Body of pancreas (tissue), 4 donors: ENCODE results near the gene DCHS1. TPM values are rescaled to one million over a fixed set of nuclear protein-coding genes. Genes with fewer than 3 reads are reported as not detected.

Source experiments
- ATAC-seq: fragments of 150-250 bp; one replicate; pipeline ENCODE4 v1.9.1; 2016
- DNase-seq, 4 donors: peaks; one replicate each; pipeline ENCODE4 v3.0.0-alpha.2; 2019
- H3K27ac ChIP-seq, 4 donors: fragments of 200-600 bp; sonication (generic); 1 replicate in 3 of 4; 2 replicates in 1 of 4; pipeline versions ENCODE4 v1.5.1 to v1.6.1; 2016 to 2019; ENCODE audit warnings: mild to moderate bottlenecking in 1 of 4, mixed read lengths in 1 of 4, moderate library complexity in 1 of 4
- H3K27me3 ChIP-seq, 2 donors: fragments of 200-600 bp; sonication (generic); one replicate each; pipeline ENCODE4 v1.6.0; 2016; ENCODE audit warnings: mild to moderate bottlenecking in 1 of 2
- H3K36me3 ChIP-seq, 2 donors: fragments of 200-600 bp; sonication (generic); replicated peaks in 1 of 2; 2 replicates each; pipeline ENCODE4 v1.5.1; 2016; ENCODE audit warnings: low read depth in 2 of 2; ENCODE audit not compliant: insufficient read depth in 1 of 2
- H3K4me1 ChIP-seq: fragments of 200-600 bp; sonication (generic); one replicate; pipeline ENCODE4 v1.6.0; 2016
- H3K4me3 ChIP-seq, 2 donors: fragments of 200-600 bp; sonication (generic); 1 replicate in 1 of 2; 2 replicates in 1 of 2; pipeline ENCODE4 v1.5.1; 2016 to 2019
- H3K9me3 ChIP-seq, 3 donors: fragments of 200-600 bp; sonication (generic); 1 replicate in 2 of 3; 2 replicates in 1 of 3; pipeline ENCODE4 v1.5.1; 2016
- CTCF ChIP-seq, 7 experiments: fragments of 450-650 bp in 4 of 7; fragments of 200-600 bp in 3 of 7; sonication (generic) in 3 of 7; IDR thresholded peaks; one replicate each; pipeline ENCODE4 v1.5.1; 2016 to 2019; ENCODE audit warnings: antibody characterized with exemption in 7 of 7
- POLR2A ChIP-seq, 3 donors: fragments of 450-650 bp; IDR thresholded peaks; one replicate each; pipeline ENCODE4 v1.6.1; 2016; ENCODE audit warnings: antibody characterized with exemption in 3 of 3, mild to moderate bottlenecking in 2 of 3
- WGBS, 2 donors: methylation state at CpG; one replicate each; pipeline ENCODE4 v1.1.5; 2017; 5-methylcytosine and 5-hydroxymethylcytosine counted together
- intact Hi-C: fragments of 100-400 bp; cut with DNase I; formaldehyde crosslinking; loops from one replicate; pipeline ENCODE4 v1.15.1; 2023
- total RNA-seq, 2 donors: library from RNA; depleted of rRNA; stranded (reverse); fragments of >200 nt; gene quantifications; one replicate each; pipeline ENCODE4 v1.1.0, GENCODE V29; 2016

DCHS1 gene
- total RNA-seq, 2 donors from 2014 or later, result 6.0 to 10.9 TPM

- no peak for TF ChIP-seq CTCF (IDR thresholded peaks at IDR 0.05)
- no peak for TF ChIP-seq POLR2A (IDR thresholded peaks at IDR 0.05)
- DNase-seq, result no peak
- 73 to 82% methylated on average over 7 of the region's 7 CpGs for WGBS, 2 donors
- no peak overlapping the region for H3K4me3 ChIP-seq
- H3K27ac ChIP-seq, result no peak overlapping the region
- H3K27me3 ChIP-seq, result no peaks in the 10 kb centered on the region
- intact Hi-C loops, result no loop called here
- H3K9me3 ChIP-seq, result no peaks in the 10 kb centered on the region
- no peaks in the 10 kb centered on the region for H3K36me3 ChIP-seq
- ATAC-seq, result no peak
- H3K4me1 ChIP-seq, result peaks cover 10% of the 10 kb centered on the region
Measured at GRCh38 chr11:6642957-6643356, 12.7 kb downstream of the DCHS1 start.

GRCh38 chr11:6640985-6641701 lies 14.5 kb downstream of the DCHS1 start:
- no peak for ATAC-seq

GRCh38 chr11:6640036-6640984 lies 15.3 kb downstream of the DCHS1 start:
- no peak overlapping the region for H3K4me3 ChIP-seq
- intact Hi-C loops, result no loop called here
- DNase-seq (no peak), ATAC-seq (no peak)
- no peaks in the 10 kb centered on the region for H3K9me3 ChIP-seq
- TF ChIP-seq CTCF (IDR thresholded peaks at IDR 0.05) (no peak), POLR2A (IDR thresholded peaks at IDR 0.05) (no peak)
- WGBS, 2 donors, result 91 to 94% methylated on average over 17 to 36 of the region's 36 CpGs
- no peaks in the 10 kb centered on the region for H3K36me3 ChIP-seq
- H3K27ac ChIP-seq, result no peak overlapping the region
- H3K27me3 ChIP-seq, result no peaks in the 10 kb centered on the region
- H3K4me1 ChIP-seq, result peaks cover 24% of the 10 kb centered on the region

More at GRCh38 chr11:6640985-6641701, 14.5 kb downstream of the DCHS1 start:
- intact Hi-C loops, result no loop called here
- Histone ChIP-seq H3K36me3 (no peaks in the 10 kb centered on the region), H3K27me3 (no peaks in the 10 kb centered on the region), H3K9me3 (no peaks in the 10 kb centered on the region), H3K27ac (no peak overlapping the region), H3K4me1 (peaks cover 18% of the 10 kb centered on the region), H3K4me3 (no peak overlapping the region)
- no peak for DNase-seq
- WGBS, 2 donors, result 90% methylated on average over 24 of the region's 26 CpGs; no CpG with 5 or more reads in 1 of the 2 donors
- TF ChIP-seq CTCF (IDR thresholded peaks at IDR 0.05), result no peak
- no peak for TF ChIP-seq POLR2A (IDR thresholded peaks at IDR 0.05)

GRCh38 chr11:6638429-6638828 lies 17.2 kb downstream of the DCHS1 start:
- Histone ChIP-seq H3K4me3 (no peak overlapping the region), H3K9me3 (no peaks in the 10 kb centered on the region), H3K36me3 (no peaks in the 10 kb centered on the region), H3K27me3 (no peaks in the 10 kb centered on the region), H3K27ac (peak overlapping the region in 1 of 4 donors; percentile 5), H3K4me1 (peaks cover 42% of the 10 kb centered on the region)
- no peak for TF ChIP-seq POLR2A (IDR thresholded peaks at IDR 0.05)
- peak in 4 of 7 experiments; percentile 16 to 43 (median 22) for TF ChIP-seq CTCF (IDR thresholded peaks at IDR 0.05)
- intact Hi-C loops, result no loop called here
- WGBS, 2 donors, result 55 to 59% methylated on average over 4 of the region's 4 CpGs
- ATAC-seq (no peak), DNase-seq (peak in 2 of 4 donors; percentile 25 to 48)
